Suprapubic skin (tissue), 4 donors: ENCODE measurements around the gene LRRC1. TPM values are rescaled to one million over a fixed set of nuclear protein-coding genes. Genes with fewer than 3 reads are reported as not detected.

Experiments
- DNase-seq, 2 donors: peaks; one replicate each; pipeline ENCODE4 v3.0.0-alpha.2; 2019; ENCODE audit warnings: low spot score in 2 of 2
- H3K27ac ChIP-seq: fragments of 200-600 bp; sonication (generic); one replicate; pipeline ENCODE4 v1.5.1; 2019
- H3K27me3 ChIP-seq: fragments of 200-600 bp; sonication (generic); one replicate; pipeline ENCODE4 v1.5.1; 2019
- H3K36me3 ChIP-seq: fragments of 200-600 bp; sonication (generic); one replicate; pipeline ENCODE4 v1.5.1; 2019
- H3K4me1 ChIP-seq: fragments of 200-600 bp; sonication (generic); one replicate; pipeline ENCODE4 v1.5.1; 2019
- H3K4me3 ChIP-seq: fragments of 200-600 bp; sonication (generic); one replicate; pipeline ENCODE4 v1.5.1; 2019; ENCODE audit warnings: mild to moderate bottlenecking
- H3K9me3 ChIP-seq: fragments of 200-600 bp; sonication (generic); one replicate; pipeline ENCODE4 v1.5.1; 2019
- EP300 ChIP-seq: sonication (generic); formaldehyde crosslinking; IDR thresholded peaks from one replicate; pipeline ENCODE4 v1.6.1; 2017; ENCODE audit warnings: antibody characterized with exemption
- POLR2A ChIP-seq, 2 donors: fragments of 450-650 bp; IDR thresholded peaks; one replicate each; pipeline ENCODE4 v1.6.1; 2017; ENCODE audit warnings: antibody characterized with exemption in 2 of 2, mild to moderate bottlenecking in 2 of 2, moderate library complexity in 2 of 2
- POLR2AphosphoS5 ChIP-seq, 3 donors: sonication (generic); formaldehyde crosslinking; IDR thresholded peaks; one replicate each; pipeline ENCODE4 v1.6.1; 2017; ENCODE audit warnings: antibody characterized with exemption in 3 of 3
- WGBS: methylation state at CpG from one replicate; pipeline ENCODE4 v1.1.5; 2018; 5-methylcytosine and 5-hydroxymethylcytosine counted together
- total RNA-seq, 4 donors: library from RNA; depleted of rRNA; stranded (reverse); fragments of >200 nt; gene quantifications; one replicate each; pipeline ENCODE4 v1.1.0, GENCODE V29; 2016
- TF ChIP-seq, protein P1 (sequence below), 2 donors: fragments of 200-600 bp in 1 of 2; fragments of 450-650 bp in 1 of 2; sonication (generic) in 1 of 2; IDR thresholded peaks; one replicate each; pipeline ENCODE4 v1.5.1; 2016 to 2019; ENCODE audit warnings: antibody characterized with exemption in 2 of 2, mild to moderate bottlenecking in 1 of 2, moderate library complexity in 1 of 2

LRRC1 gene
- total RNA-seq, 4 donors from 2014 or later, result 34.6 to 80.9 (median 42.4) TPM

DNA sequence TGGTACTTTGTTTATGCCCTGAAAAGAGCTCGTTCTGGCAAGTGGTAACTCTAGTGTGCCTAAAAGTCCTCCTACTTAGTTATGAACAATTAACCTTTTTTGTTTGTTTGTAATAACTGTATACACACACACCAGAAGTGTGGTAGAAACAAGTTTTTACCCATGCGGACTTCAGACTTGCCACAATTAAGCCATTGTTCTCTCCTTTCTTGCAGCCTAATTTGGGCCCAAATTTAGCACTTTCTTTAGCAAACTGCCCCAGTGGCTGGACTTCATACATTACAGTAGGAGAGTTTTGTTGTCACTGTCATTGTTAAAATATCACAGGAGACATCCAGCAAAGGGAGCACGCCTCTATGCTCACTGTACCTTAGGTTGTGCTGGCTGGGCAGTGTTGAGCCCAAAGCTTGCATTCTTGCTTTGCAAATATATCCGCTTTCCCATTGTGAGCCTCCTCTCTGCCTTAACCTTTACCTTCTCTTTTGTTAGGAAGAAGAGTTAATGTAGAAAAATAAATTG lies 53.0 kb downstream of the LRRC1 start:
- no peaks in the 10 kb centered on the region for H3K36me3 ChIP-seq
- WGBS, result 70% methylated on average over 4 of the region's 4 CpGs
- TF ChIP-seq POLR2AphosphoS5 (IDR thresholded peaks at IDR 0.05), result no peak
- no peak for TF ChIP-seq EP300
- TF ChIP-seq POLR2A (IDR thresholded peaks at IDR 0.05), result no peak
- TF ChIP-seq, protein P1, sequence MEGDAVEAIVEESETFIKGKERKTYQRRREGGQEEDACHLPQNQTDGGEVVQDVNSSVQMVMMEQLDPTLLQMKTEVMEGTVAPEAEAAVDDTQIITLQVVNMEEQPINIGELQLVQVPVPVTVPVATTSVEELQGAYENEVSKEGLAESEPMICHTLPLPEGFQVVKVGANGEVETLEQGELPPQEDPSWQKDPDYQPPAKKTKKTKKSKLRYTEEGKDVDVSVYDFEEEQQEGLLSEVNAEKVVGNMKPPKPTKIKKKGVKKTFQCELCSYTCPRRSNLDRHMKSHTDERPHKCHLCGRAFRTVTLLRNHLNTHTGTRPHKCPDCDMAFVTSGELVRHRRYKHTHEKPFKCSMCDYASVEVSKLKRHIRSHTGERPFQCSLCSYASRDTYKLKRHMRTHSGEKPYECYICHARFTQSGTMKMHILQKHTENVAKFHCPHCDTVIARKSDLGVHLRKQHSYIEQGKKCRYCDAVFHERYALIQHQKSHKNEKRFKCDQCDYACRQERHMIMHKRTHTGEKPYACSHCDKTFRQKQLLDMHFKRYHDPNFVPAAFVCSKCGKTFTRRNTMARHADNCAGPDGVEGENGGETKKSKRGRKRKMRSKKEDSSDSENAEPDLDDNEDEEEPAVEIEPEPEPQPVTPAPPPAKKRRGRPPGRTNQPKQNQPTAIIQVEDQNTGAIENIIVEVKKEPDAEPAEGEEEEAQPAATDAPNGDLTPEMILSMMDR (IDR thresholded peaks at IDR 0.05), result no peak

GRCh38 chr6:53850527-53850926 lies 55.7 kb downstream of the LRRC1 start:
- no peak for DNase-seq
- H3K9me3 ChIP-seq, result no peaks in the 10 kb centered on the region
- TF ChIP-seq POLR2AphosphoS5 (IDR thresholded peaks at IDR 0.05) (no peak), POLR2A (IDR thresholded peaks at IDR 0.05) (no peak)
- no peak overlapping the region for H3K27ac ChIP-seq
- H3K4me3 ChIP-seq, result no peak overlapping the region
- H3K36me3 ChIP-seq, result no peaks in the 10 kb centered on the region
- no peaks in the 10 kb centered on the region for H3K27me3 ChIP-seq
- 84% methylated on average over 2 of the region's 2 CpGs for WGBS
- peaks cover 4% of the 10 kb centered on the region for H3K4me1 ChIP-seq

More for the DNA sequence above, 53.0 kb downstream of the LRRC1 start:
- DNase-seq, result no peak
- no peaks in the 10 kb centered on the region for H3K9me3 ChIP-seq
- no peaks in the 10 kb centered on the region for H3K27me3 ChIP-seq
- no peaks in the 10 kb centered on the region for H3K4me1 ChIP-seq
- H3K27ac ChIP-seq, result no peak overlapping the region
- H3K4me3 ChIP-seq, result no peak overlapping the region

GRCh38 chr6:53851561-53851960 lies 56.8 kb downstream of the LRRC1 start:
- TF ChIP-seq, protein P1 (IDR thresholded peaks at IDR 0.05), result no peak
- TF ChIP-seq POLR2AphosphoS5 (IDR thresholded peaks at IDR 0.05) (no peak), EP300 (no peak), POLR2A (IDR thresholded peaks at IDR 0.05) (no peak)
- peaks cover 14% of the 10 kb centered on the region for H3K4me1 ChIP-seq
- 97% methylated on average over 2 of the region's 2 CpGs for WGBS
- no peak for DNase-seq
- H3K9me3 ChIP-seq, result no peaks in the 10 kb centered on the region
- H3K27ac ChIP-seq, result no peak overlapping the region
- H3K4me3 ChIP-seq, result no peak overlapping the region
- H3K36me3 ChIP-seq, result no peaks in the 10 kb centered on the region
- H3K27me3 ChIP-seq, result no peaks in the 10 kb centered on the region

- Histone ChIP-seq H3K27ac (no peak overlapping the region), H3K4me1 (peaks cover 26% of the 10 kb centered on the region), H3K27me3 (no peaks in the 10 kb centered on the region), H3K36me3 (no peaks in the 10 kb centered on the region), H3K4me3 (no peak overlapping the region), H3K9me3 (no peaks in the 10 kb centered on the region)
- TF ChIP-seq POLR2AphosphoS5 (IDR thresholded peaks at IDR 0.05) (no peak), POLR2A (IDR thresholded peaks at IDR 0.05) (no peak), EP300 (no peak)
- TF ChIP-seq, protein P1 (IDR thresholded peaks at IDR 0.05), result no peak
- 95% methylated on average over 2 of the region's 2 CpGs for WGBS
- no peak for DNase-seq
These were observed 58.0 kb downstream of the LRRC1 start for GRCh38 chr6:53852805-53853204.

DNA sequence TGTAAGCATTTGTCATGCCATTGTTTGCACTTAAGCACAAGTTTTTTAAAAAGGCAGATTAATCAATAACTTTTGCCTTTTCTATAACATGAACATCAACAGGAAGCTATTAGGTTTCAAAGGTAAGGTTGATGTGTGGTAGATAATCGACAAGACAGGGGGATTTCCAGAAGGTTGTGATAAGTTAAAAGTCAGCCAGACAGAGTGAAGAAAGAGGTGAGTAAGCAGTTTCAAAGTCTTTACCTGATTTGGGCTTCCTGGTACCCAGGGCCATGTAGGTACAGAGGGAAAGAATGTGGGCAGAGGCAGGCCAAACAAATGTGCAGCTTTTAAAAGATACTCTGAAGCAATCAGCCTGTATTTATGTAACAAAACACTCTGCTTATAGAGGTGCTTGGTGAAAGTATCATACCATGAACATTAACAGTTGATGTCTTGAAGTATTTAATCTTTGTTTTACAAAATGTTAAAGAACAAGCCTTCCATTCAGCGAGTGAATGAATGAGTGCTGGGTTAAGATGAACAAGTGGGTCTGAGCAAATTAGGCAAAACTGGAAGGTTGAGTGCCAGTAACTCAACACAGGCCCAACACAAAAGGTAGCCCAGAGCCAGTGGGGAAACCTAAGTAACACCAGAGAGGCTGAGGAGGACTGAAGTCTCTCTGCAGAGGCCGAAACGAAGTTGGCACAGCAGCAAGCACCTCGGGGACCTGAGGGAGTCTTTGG lies 60.2 kb downstream of the LRRC1 start:
- no peaks in the 10 kb centered on the region for H3K36me3 ChIP-seq
- no peak overlapping the region for H3K27ac ChIP-seq
- 64% methylated on average over 5 of the region's 5 CpGs for WGBS
- no peaks in the 10 kb centered on the region for H3K9me3 ChIP-seq
- H3K4me3 ChIP-seq, result no peak overlapping the region
- H3K4me1 ChIP-seq, result peaks cover 34% of the 10 kb centered on the region
- H3K27me3 ChIP-seq, result no peaks in the 10 kb centered on the region
- TF ChIP-seq POLR2AphosphoS5 (IDR thresholded peaks at IDR 0.05), result no peak
- TF ChIP-seq, protein P1 (IDR thresholded peaks at IDR 0.05), result no peak
- TF ChIP-seq POLR2A (IDR thresholded peaks at IDR 0.05), result no peak
- TF ChIP-seq EP300, result no peak
- no peak for DNase-seq
